GM12801 (cell line): ENCODE results near the gene CLMN.

ENCODE experiments used
- TF ChIP-seq, protein P1 (sequence below): IDR thresholded peaks from one replicate; pipeline ENCODE4 v1.5.1; 2011; ENCODE audit warnings: control low read depth; ENCODE audit not compliant: insufficient read length; ENCODE audit errors: extremely low read depth

Gene CLMN

DNA sequence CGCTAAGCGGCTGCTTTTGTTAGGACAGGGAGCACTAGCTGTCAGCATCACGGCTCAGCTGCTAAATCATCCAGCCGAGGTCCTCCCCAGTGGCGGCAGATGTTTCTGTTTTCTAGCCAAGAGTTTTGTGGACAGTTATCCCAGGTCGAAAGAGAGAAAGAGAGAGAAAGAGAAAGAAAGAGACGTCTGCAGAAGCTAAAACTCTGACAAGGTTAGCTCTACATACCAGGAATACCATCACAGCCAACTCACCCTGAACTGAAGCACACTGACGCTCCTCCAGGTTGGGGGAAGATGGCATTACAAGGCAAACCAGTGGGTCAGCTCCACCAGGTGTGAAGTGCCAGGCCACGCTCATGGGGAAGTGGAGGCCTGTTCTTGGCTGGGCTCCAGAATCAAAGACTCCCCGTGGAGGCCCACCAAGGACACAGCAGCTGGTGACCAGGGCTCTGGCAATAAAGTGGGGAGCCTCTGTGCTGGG lies 97.5 kb downstream of the CLMN start:
- TF ChIP-seq, protein P1, sequence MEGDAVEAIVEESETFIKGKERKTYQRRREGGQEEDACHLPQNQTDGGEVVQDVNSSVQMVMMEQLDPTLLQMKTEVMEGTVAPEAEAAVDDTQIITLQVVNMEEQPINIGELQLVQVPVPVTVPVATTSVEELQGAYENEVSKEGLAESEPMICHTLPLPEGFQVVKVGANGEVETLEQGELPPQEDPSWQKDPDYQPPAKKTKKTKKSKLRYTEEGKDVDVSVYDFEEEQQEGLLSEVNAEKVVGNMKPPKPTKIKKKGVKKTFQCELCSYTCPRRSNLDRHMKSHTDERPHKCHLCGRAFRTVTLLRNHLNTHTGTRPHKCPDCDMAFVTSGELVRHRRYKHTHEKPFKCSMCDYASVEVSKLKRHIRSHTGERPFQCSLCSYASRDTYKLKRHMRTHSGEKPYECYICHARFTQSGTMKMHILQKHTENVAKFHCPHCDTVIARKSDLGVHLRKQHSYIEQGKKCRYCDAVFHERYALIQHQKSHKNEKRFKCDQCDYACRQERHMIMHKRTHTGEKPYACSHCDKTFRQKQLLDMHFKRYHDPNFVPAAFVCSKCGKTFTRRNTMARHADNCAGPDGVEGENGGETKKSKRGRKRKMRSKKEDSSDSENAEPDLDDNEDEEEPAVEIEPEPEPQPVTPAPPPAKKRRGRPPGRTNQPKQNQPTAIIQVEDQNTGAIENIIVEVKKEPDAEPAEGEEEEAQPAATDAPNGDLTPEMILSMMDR, result no peak

- TF ChIP-seq, protein P1, result no peak
Measured at GRCh38 chr14:95221531-95221930, 98.2 kb downstream of the CLMN start.

DNA sequence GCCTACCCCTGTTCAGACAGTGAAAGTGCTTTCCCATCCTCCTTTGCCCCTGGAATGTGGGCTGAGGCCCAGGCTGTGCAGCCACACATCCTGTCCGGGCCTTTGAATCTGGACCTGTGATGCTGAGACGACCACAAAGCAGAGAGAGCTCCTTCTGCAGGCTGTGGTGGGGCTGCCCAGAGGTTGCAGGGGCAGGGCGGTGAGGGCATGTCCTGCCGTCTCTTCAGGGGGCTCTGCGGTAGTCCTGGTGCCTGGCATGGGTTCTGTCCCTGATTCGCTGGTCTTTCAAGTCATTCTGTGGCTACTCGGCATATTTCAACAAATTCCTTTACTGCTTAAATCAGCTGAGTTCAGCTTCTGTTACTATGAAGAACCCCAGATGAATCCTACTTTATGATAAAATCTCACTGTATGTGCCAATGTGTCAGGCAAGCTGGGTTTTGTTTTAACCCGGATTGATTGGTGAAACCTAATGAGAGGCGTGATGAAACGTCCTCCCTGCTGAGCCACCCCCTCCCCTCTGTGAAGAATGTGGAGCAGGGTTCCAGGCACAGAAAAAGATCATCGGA lies 99.0 kb downstream of the CLMN start:
- TF ChIP-seq, protein P1, result no peak

DNA sequence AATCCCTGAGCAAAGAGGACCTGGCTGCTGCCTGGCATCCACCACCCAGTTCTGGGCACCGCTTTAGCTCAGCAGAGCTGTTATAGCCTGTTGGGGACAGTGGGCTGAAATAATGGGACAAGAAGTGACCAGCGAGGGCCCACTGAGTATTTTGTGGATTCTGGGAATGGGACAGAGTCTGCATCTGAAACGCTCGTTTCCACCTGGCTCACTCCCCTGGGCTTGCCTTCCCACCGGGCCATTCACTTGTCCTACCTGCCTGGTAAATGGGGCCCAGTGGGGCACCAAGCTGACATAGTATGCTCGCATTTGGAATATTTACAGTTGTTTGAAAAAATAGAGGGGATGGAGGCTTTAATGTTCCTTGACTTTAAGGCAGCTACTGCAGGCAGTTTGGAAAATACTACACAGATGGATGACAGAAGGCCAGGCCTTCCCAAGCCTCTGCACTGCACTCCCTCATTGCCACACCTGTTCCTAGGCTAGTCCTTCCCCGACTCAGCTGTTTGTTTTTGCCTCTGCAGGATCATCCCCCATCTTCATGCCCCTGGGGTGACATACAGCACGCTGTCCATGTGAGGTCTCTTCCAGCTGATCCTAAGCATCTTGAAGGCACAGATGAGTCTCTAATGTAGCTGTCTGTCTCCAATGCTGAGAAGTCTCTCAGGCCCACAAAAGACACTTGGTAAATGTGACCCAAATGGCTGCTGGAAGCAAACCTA lies 101.1 kb downstream of the CLMN start:
- TF ChIP-seq, protein P1, result no peak

GRCh38 chr14:95218006-95218405 lies 101.7 kb downstream of the CLMN start:
- TF ChIP-seq, protein P1, result no peak

DNA sequence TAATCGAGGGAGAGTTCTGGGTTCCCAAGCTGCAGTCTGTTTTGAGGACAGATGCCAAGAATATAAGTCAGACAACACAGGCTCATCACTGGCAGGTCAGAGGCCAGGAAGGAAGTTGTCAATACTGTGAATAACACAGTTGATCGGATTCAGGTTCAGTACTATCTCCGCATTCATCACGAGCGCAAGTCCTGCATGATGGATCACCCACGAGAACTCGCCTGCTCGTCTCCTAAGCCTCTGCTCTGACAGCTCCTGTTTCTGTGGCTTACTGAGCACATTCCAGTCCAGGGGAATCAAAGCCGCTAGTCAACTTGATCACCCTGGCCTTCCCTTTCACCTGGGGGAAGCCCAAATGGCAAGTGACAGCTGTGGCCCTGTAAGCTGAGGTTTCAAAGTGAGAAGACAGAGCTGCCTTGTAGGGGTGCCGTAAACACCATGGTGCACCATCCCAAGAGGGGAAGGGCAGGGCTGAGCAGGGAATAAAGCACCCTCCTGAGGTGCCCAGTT lies 102.3 kb downstream of the CLMN start:
- TF ChIP-seq, protein P1, result no peak

DNA sequence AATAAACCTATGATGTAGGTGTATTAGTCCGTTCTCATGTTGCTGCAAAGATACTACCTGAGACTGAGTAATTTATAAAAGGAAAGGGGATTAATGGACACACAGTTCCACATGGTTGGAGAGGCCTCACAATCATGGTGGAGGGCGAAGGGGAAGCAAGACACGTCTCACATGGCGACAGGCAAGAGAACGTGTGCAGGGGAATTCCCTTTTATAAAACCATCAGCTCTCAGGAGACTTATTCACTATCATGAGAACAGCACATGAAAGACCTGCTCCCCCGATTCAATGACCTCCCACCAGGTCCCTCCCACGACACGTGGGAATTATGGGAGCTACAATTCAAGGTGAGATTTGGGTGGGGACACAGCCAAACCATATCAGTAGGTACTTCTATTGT lies 103.7 kb downstream of the CLMN start:
- TF ChIP-seq, protein P1, result no peak
